Loucy (cell line): Measurements from ENCODE around the gene SLC39A9.

ENCODE experiments used
- EZH2phosphoT487 ChIP-seq: fragments of 200-600 bp; IDR thresholded peaks from 2 replicates; pipeline ENCODE4 v1.6.1; 2018; ENCODE audit warnings: antibody characterized with exemption, mild to moderate bottlenecking, moderate library complexity, borderline replicate concordance
- TF ChIP-seq, protein P1 (sequence below): fragments of 200-600 bp; sonication (generic); conservative IDR thresholded peaks from 2 replicates; pipeline ENCODE4 v1.5.1; 2014; ENCODE audit warnings: mild to moderate bottlenecking, antibody characterized with exemption, low read length

DNA sequence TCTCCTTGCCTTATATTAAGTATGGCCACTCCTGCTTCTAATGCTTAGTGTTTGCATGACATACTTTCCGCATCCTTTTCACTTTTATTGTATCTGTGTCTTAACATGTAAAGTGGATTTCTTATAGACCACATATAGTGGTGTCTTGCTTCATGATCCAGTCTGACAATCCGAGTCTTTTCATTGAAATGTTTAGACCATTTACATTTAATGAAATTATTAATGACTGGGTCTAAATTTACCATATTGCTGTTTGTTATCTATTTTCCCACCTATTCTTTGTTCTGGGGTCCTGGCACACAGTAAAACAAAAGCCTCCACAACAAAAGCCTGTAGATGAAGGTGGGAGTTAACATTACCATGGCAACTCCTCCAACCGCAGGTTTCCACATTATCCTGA is 23.3 kb upstream of the SLC39A9 start:
- TF ChIP-seq, protein P1, sequence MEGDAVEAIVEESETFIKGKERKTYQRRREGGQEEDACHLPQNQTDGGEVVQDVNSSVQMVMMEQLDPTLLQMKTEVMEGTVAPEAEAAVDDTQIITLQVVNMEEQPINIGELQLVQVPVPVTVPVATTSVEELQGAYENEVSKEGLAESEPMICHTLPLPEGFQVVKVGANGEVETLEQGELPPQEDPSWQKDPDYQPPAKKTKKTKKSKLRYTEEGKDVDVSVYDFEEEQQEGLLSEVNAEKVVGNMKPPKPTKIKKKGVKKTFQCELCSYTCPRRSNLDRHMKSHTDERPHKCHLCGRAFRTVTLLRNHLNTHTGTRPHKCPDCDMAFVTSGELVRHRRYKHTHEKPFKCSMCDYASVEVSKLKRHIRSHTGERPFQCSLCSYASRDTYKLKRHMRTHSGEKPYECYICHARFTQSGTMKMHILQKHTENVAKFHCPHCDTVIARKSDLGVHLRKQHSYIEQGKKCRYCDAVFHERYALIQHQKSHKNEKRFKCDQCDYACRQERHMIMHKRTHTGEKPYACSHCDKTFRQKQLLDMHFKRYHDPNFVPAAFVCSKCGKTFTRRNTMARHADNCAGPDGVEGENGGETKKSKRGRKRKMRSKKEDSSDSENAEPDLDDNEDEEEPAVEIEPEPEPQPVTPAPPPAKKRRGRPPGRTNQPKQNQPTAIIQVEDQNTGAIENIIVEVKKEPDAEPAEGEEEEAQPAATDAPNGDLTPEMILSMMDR = no peak
- TF ChIP-seq EZH2phosphoT487 = no peak
